Pons (tissue), 1 donor: ENCODE results near the gene ABCB4.
"Not testable (repeated sequence)": the region's sequence is repeated elsewhere in the genome, so short reads cannot be mapped to it uniquely, and the experiment has no call there.

Experiments
- DNase-seq: peaks from one replicate; pipeline ENCODE4 v3.0.0-alpha.2; 2016; ENCODE audit warnings: low spot score

ABCB4 gene

GRCh38 chr7:87476179-87476557 lies 688 bp upstream of the ABCB4 start:
- DNase-seq, result no peak

- peak; percentile 84 for DNase-seq
Observed at GRCh38 chr7:87474533-87475358, 734 bp downstream of the ABCB4 start.

- no peak for DNase-seq
Observed at GRCh38 chr7:87473986-87474385, 1.5 kb downstream of the ABCB4 start.

GRCh38 chr7:87473192-87473591 lies 2.3 kb downstream of the ABCB4 start:
- DNase-seq, result no peak

GRCh38 chr7:87471473-87471872 lies 4.0 kb downstream of the ABCB4 start:
- DNase-seq, result no peak

GRCh38 chr7:87469204-87469603 lies 6.3 kb downstream of the ABCB4 start:
- DNase-seq, result not testable (repeated sequence)

GRCh38 chr7:87465534-87465880 lies 10.0 kb downstream of the ABCB4 start:
- DNase-seq, result not testable (repeated sequence)

- not testable (repeated sequence) for DNase-seq
Observed at GRCh38 chr7:87464830-87465533, 10.5 kb downstream of the ABCB4 start.

GRCh38 chr7:87463982-87464381 lies 11.5 kb downstream of the ABCB4 start:
- DNase-seq, result no peak

- DNase-seq, result not testable (repeated sequence)
Observed at GRCh38 chr7:87460444-87460843, 15.0 kb downstream of the ABCB4 start.

- DNase-seq, result no peak
Observed at GRCh38 chr7:87459941-87460340, 15.5 kb downstream of the ABCB4 start.

GRCh38 chr7:87458148-87458547 lies 17.3 kb downstream of the ABCB4 start:
- peak; percentile 71 for DNase-seq

GRCh38 chr7:87456247-87456646 lies 19.2 kb downstream of the ABCB4 start:
- no peak for DNase-seq

- DNase-seq, result no peak
Observed at GRCh38 chr7:87452279-87452678, 23.2 kb downstream of the ABCB4 start.

- DNase-seq, result no peak
Observed at GRCh38 chr7:87451187-87451586, 24.3 kb downstream of the ABCB4 start.

- no peak for DNase-seq
Observed at GRCh38 chr7:87450706-87451105, 24.8 kb downstream of the ABCB4 start.

GRCh38 chr7:87448388-87448787 lies 27.1 kb downstream of the ABCB4 start:
- DNase-seq, result no peak

GRCh38 chr7:87447116-87447635 lies 28.3 kb downstream of the ABCB4 start:
- no peak for DNase-seq

- peak; percentile 45 for DNase-seq
Observed at GRCh38 chr7:87445897-87446296, 29.6 kb downstream of the ABCB4 start.

- DNase-seq, result no peak
Observed at GRCh38 chr7:87435546-87435945, 39.9 kb downstream of the ABCB4 start.

- no peak for DNase-seq
Observed at GRCh38 chr7:87432536-87432935, 42.9 kb downstream of the ABCB4 start.

- peak; percentile 38 for DNase-seq
Observed at GRCh38 chr7:87427288-87427687, 48.2 kb downstream of the ABCB4 start.

- no peak for DNase-seq
Observed at GRCh38 chr7:87426160-87426559, 49.3 kb downstream of the ABCB4 start.
